D341Med (cell line): ENCODE data around the gene INPP5A.
"Not testable (repeated sequence)": the region's sequence is repeated elsewhere in the genome, so short reads cannot be mapped to it uniquely, and the experiment has no call there.

ENCODE experiments used
- DNase-seq: peaks from one replicate; pipeline ENCODE4 v3.0.0; 2012; ENCODE audit warnings: low spot score

Gene INPP5A

DNA sequence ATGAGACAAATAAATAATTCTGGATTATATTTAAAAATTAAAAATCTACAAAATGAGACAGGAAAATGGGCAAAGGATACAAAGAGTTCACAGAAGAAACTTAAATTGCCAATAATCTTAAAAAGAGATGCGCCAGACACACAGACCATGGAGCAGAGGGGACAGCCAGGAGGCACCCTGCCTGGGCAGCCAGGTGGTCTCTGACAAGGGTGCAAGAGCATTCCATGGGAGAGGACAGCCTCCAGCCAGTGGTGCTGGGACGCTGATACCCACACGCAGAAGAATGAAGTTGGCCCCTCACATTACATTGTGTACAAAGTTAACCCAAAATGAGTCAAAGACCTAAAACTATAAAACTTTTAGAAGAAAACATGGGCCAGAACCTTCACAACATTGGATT is 142.1 kb downstream of the INPP5A start:
- DNase-seq, result no peak

GRCh38 chr10:132680741-132681140 is 143.2 kb downstream of the INPP5A start:
- not testable (repeated sequence) for DNase-seq

- DNase-seq, result no peak
Observed at GRCh38 chr10:132681858-132682755, 144.5 kb downstream of the INPP5A start.

GRCh38 chr10:132684164-132684891 is 146.7 kb downstream of the INPP5A start:
- no peak for DNase-seq

DNA sequence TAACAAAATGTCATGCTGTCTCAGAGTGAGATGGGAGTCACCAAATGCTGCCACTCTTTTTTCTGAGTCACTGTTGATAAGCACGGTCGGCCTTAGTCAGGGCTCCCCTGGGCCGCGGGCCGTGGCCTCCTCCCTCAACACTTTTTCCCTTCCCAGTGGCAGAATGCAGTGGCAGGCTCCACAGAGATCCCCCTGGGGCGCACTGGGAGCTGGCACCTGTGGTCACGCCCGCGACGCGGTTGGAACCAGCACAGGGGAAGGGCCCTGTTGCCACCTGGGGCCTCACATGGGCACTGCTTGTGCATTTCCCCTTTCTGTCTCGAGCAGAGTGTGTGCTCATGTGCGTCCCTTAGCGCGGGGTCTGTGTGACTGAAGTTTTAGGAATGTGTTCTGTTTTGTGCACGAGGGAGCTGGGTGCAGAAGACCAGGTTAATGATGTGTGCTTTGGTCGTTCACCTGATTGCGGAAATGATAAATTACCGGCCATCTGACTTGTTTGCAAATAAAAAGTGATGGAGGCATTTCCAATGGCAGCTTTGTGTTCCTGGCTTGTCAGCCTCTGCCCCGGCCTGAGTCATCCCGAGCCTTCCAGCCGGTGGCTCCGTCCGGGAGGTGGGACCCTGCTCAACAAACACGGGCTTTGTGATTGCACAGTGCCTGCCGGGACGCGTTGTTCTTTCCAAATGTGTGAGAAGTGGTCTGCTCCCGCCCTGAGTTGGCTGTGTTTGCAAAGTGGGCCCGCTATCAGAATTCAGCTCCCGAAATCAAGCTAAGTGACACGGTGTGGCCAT is 147.7 kb downstream of the INPP5A start:
- DNase-seq, result no peak

DNA sequence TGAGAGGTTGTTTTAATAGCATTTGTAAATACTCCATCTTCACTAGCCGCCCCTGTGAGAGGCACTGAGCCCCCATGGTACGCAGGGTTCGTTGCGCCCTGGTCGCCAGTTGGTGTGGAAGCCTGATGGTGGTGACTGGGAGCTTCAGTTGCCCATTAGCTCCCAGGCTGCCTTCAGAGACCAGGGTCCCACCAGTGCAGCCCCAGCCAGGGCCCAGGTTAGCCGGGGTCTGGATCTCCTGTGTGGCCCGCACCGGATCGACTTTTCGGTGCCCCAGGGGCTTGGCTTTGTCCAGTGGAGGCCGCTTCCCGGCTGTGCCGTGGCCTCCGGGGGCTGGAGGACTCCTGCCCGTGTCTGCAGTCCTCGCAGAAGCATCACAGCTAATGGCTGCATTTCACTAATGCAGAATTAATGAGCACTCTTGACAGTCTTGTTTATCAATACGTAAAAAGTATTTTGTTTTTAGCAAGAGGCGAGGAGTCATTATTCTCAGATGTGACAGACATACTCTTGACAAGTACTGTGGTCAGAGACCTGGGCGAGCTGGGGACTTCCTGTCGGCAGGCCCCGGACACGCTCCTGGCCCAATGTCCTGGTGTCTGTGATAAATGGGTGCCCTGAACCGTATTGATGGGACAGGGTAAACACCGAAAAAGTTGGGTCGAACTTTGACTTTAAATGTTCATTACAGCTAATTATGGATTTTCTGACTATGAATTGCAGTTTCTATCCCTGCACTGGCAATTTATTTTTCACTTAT is 148.5 kb downstream of the INPP5A start:
- DNase-seq, result no peak

DNA sequence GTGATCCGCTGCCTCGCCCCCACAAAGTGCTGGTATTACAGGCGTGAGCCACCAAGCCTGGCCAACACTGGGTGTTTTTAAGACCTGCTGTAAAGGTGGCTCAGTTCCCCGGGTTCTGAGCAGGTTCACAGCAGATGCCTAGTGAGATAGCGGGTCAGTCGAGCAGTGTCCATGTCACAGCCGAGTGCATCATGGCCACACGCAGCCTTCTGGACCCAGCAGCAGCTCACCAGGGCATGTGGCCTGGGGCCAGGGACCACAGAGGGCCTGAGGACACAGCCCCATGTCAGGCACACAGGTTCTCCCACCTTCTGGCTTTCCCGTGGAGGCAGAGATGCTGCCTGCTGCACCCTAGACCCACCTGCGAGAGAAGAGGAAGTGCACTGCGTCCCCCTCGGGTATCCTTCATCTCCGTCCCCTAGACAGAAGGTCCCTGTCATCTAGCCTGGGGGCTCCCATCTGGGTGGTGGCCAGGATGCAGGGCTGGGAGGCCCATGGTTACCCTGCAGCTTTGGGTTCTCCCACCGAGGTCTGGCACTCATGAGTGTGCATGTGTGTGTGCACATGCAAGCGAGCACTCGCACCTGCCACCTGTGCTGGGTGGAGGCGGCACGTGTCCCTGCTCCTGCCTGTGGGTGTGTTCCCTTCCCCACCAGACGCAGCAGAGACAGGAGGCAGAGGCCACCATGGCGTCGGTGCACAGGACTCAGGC is 149.8 kb downstream of the INPP5A start:
- DNase-seq, result no peak

DNA sequence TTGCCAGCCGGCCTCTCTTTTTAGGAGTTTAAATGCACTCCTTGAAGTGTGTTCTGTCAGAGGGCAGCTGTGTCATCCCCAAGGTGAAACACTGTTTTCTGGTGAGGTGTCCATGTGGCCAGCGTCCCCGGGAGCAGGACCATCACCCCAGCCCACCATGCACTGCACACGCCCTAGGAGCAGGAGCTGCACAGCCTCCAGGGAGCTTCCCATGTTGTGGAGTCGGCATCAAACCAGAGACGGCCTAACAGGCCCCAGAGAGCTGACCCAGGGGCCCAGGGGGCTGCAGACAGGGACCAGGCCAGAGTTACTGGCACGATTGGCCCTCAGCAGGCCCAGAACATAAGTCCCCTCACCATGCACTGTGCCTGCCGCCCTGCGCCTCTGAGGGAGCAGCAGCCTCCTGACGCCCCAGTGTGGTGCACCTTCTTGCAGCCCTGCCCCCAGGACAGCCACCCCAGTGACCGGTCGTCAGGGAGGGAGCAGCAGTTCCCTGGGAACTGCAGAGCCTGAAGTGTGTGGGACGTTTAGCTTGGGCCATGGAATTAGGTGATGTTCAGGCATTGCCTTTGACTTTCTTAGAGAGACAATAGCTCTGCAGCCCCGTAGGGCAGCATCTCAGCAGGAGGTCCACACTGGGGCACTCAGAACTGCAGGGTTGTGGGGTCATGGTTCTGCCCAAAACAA is 150.4 kb downstream of the INPP5A start:
- DNase-seq, result no peak

DNA sequence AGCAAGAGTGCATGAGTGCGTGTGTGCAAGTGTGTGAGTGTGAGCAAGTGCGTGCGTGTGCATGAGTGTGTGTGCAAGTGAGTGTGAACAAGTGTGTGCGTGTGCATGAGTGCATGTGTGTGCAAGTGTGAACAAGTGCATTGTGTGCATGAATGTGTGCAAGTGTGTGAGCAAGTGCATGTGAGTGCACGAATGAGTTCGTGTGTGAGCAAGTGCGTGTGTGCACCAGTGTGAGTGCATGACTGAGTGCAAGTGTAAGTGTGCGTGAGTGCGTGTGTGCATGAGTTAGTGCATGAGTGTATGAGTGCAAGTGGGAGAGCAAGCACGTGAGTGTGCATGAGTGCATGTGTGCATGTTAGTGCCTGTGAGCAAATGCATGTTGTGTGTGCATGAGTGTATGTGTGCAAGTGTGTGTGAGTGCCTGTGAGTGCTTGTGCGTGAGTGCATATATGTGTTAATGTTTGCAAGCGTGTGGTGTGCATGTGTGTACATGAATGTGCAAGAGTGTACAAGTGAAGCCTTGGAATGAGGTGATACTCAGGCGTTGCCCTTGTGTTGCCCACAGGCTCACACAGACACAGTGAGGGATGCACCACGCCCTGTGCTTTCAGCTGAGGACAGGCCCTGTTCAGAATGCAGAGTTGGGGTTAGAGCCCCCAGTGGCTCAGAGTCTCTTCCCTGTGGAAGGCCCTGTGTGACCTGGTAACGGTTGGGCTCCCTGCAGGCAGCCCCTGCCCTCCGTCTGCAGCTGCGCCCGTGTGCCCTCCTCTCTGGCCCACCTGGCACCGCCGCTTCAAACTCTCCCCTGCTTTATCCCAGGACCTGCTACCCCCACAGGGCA is 151.2 kb downstream of the INPP5A start:
- no peak for DNase-seq

DNA sequence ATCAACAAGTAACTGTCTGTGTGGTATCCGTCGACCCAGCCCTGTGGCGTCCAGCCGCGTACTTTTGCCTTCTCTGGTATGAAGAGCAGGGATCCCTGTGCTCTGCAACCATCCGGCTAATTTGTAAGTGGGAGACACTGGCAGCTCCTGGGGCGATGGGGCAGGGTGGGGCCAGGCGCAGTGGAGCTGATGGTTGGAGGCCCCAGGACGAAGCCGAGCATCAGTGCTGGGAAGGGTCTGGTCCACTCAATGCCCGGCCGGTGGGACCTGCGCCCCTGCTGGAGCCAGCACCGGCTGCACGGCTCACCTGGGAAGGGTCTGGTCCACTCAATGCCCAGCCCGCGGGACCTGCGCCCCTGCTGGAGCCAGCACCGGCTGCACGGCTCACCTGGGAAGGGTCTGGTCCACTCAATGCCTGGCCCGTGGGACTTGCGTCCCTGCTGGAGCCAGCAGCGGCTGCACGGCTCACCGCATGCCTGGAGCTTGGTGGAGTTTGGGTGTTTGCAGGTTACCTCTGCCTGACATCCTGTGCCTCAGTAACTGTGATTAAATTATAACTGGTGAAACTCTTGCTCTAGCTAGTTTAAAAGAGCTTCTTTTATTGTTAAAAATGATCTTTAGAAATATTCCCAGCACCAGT is 152.3 kb downstream of the INPP5A start:
- no peak for DNase-seq

DNA sequence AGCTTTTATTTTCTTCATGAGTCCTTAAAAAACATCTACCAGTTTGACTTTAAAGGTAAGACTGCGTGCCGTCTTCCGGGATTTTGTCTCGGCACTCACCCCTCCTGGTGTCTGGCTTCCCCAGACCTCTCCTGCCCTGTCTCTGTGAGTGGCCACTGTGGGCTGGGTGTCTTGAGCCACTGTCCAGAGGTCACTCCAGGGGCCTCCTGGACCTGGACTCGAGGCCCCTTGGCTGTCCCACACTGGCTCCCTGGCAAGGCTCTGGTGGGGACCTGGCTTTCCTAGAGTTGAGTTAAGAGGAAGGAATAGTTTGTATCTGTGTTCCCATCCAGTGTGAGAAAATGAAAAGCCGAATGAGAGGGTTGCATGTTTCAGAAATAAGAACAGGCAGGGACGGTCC is 152.8 kb downstream of the INPP5A start:
- DNase-seq, result no peak

DNA sequence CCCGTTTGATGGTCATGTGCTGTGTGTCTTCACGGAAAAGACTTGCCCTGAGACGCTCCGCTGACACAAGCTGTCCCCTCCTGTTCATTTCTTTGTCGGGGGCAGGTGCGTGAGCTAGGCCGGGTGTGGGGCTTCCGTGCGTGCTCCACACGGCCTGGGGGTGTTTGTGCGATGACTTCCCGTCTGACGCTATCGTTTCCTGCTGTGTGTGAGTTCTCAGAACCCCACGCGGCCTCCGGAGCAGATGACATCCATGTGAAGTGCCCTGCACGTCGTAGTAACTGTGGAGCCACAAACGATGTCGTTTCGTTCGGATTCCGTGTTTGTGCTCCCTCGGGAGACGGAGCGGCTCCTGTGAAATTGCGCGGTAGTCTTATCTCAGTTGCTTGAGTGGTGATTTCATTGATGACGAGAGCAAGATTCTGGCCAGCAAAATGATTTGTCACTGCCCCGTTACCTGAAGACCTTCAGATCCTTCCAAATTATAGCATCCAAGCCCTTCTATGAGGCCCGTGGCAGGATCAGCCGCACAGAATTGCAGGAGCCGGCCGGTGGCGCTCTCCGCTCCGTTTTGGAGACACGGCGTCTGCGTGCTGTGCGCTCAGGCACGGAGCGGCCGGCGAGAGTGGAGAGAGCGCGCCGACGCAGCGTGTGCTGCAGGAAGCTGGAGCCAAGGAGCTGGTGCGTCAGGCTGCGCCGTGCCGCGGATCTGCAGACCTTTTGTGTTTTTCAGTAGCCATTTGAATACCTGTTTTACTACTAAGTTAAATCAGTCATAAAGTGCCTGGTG is 153.4 kb downstream of the INPP5A start:
- no peak for DNase-seq

DNA sequence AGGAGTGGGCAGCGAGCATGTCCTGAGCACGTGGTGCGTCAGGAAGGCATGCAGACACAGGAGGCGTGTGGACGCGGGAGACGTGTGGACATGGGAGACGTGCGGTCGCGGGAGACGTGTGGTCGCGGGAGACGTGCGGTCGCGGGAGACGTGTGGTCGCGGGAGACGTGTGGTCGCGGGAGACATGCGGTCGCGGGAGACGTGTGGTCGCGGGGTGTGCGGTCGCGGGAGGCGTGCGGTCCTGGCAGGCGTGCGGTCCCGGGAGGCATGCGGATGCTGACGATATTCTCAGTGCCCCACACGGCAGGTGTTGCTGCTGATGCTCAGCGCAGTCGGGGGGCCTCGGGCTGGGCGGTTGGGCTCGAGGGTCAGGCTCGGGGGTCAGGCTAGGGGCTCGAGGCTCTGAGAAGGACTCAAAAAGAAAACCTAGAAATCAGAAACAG is 154.1 kb downstream of the INPP5A start:
- DNase-seq, result no peak

- DNase-seq, result no peak
Observed at GRCh38 chr10:132692311-132692710, 154.7 kb downstream of the INPP5A start.

DNA sequence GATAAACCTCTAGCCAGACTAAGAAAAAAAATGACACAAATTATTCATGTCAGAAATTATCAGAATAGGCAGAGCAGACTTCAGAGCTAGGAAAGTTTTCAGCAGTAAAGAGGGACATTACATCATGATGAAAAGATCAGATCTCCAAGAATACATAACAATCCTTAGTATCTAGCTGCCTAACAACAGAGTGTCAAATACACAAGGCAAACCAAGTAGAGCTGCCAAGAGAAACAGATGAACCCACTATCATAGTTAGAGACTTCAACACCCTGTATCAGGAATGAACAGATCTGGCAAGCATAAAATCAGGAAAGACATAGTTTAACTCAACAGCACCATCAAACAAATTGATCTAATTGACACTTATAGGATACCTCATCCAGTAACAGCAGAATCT is 156.1 kb downstream of the INPP5A start:
- DNase-seq, result no peak

GRCh38 chr10:132696204-132696603 is 158.6 kb downstream of the INPP5A start:
- no peak for DNase-seq

- DNase-seq, result no peak
Observed at GRCh38 chr10:132696728-132697577, 159.4 kb downstream of the INPP5A start.
